A549 (cell line): ENCODE results near the gene HCN4.

Experiments used
- NR3C1 ChIP-seq: fragments of >200 bp; sonication (Bioruptor Twin); formaldehyde crosslinking; IDR thresholded peaks from 3 replicates; pipeline ENCODE4 v1.6.1; 2017
- TF ChIP-seq, protein P1 (sequence below): IDR thresholded peaks from 2 replicates; pipeline ENCODE4 v1.6.1; 2012
- TF ChIP-seq, protein P2 (sequence below): fragments of >200 bp; sonication (Bioruptor Twin); formaldehyde crosslinking; IDR thresholded peaks from 3 replicates; pipeline ENCODE4 v1.5.1; 2016

DNA sequence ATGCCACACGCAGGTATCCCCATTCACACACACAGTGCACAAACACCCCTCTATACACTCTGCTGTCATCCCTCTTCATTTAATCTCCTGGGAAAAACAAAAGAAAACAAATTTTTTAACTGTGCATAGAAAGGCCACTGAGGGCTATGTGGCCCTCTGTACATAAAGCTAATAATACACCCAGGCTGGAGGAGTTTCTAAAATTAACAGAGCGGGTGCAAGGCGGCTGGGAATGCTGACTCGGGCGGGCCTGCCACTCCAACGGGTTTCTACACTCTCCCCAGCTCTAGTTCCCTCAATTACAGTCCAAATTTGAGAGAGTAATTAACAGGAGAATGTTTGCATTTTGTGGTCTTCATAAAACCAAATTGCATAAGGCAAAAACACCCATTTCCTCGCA, 23.1 kb downstream of the HCN4 start:
- TF ChIP-seq, protein P1, sequence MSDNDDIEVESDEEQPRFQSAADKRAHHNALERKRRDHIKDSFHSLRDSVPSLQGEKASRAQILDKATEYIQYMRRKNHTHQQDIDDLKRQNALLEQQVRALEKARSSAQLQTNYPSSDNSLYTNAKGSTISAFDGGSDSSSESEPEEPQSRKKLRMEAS: no peak
- TF ChIP-seq, protein P2, sequence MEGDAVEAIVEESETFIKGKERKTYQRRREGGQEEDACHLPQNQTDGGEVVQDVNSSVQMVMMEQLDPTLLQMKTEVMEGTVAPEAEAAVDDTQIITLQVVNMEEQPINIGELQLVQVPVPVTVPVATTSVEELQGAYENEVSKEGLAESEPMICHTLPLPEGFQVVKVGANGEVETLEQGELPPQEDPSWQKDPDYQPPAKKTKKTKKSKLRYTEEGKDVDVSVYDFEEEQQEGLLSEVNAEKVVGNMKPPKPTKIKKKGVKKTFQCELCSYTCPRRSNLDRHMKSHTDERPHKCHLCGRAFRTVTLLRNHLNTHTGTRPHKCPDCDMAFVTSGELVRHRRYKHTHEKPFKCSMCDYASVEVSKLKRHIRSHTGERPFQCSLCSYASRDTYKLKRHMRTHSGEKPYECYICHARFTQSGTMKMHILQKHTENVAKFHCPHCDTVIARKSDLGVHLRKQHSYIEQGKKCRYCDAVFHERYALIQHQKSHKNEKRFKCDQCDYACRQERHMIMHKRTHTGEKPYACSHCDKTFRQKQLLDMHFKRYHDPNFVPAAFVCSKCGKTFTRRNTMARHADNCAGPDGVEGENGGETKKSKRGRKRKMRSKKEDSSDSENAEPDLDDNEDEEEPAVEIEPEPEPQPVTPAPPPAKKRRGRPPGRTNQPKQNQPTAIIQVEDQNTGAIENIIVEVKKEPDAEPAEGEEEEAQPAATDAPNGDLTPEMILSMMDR: no peak
- no peak for TF ChIP-seq NR3C1
